GM18870 (cell line): ENCODE measurements around the gene PLPP6.
A peak's percentile ranks its signal among the peaks of the same experiment; 100 is the strongest.

Source experiments
- ATAC-seq: cut with Tn5 transposase; IDR thresholded peaks from one replicate; pipeline ENCODE4 v1.9.1; 2021; ENCODE audit warnings: moderate library complexity; ENCODE audit not compliant: unreplicated experiment

The PLPP6 gene

GRCh38 chr9:4690144-4690543, 28.1 kb downstream of the PLPP6 start:
- peak; percentile 28 for ATAC-seq

- ATAC-seq = no peak
Measured at GRCh38 chr9:4691795-4692194, 29.7 kb downstream of the PLPP6 start.

GRCh38 chr9:4700091-4700490, 38.0 kb downstream of the PLPP6 start:
- ATAC-seq = no peak

GRCh38 chr9:4700932-4701331, 38.8 kb downstream of the PLPP6 start:
- no peak for ATAC-seq

- no peak for ATAC-seq
Measured at GRCh38 chr9:4701526-4701925, 39.4 kb downstream of the PLPP6 start.

- ATAC-seq = no peak
Measured at GRCh38 chr9:4704129-4704528, 42.0 kb downstream of the PLPP6 start.

GRCh38 chr9:4706021-4706420, 43.9 kb downstream of the PLPP6 start:
- no peak for ATAC-seq

GRCh38 chr9:4706971-4707622, 45.0 kb downstream of the PLPP6 start:
- no peak for ATAC-seq

GRCh38 chr9:4709380-4709779, 47.3 kb downstream of the PLPP6 start:
- ATAC-seq = no peak

- no peak for ATAC-seq
Measured at GRCh38 chr9:4713849-4714248, 51.8 kb downstream of the PLPP6 start.

- ATAC-seq = no peak
Measured at GRCh38 chr9:4714266-4715016, 52.3 kb downstream of the PLPP6 start.
